Loucy (cell line): Measurements from ENCODE around the gene ARHGAP15.

Experiments
- EZH2phosphoT487 ChIP-seq: fragments of 200-600 bp; IDR thresholded peaks from 2 replicates; pipeline ENCODE4 v1.6.1; 2018; ENCODE audit warnings: antibody characterized with exemption, mild to moderate bottlenecking, moderate library complexity, borderline replicate concordance
- TF ChIP-seq, protein P1 (sequence below): fragments of 200-600 bp; sonication (generic); conservative IDR thresholded peaks from 2 replicates; pipeline ENCODE4 v1.5.1; 2014; ENCODE audit warnings: mild to moderate bottlenecking, antibody characterized with exemption, low read length

DNA sequence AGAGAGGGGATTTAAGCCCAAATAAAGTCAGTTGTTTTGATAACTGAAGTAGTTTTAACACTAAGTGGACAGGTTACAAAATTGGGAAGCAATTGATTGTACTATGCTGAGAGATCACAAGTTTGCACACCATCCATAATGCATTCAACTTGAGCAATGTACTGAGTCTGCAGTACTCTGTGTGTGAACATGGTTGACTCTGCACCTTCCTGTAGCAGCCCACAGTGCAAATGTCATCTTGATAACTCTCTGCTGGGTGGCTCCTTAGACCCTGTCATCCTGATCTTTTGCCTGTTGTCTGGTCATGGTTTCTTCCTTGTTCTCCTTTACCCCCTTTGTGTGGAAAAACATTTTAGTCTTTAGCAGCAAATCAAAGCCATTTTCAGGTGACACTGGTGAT, 168.0 kb downstream of the ARHGAP15 start:
- TF ChIP-seq, protein P1, sequence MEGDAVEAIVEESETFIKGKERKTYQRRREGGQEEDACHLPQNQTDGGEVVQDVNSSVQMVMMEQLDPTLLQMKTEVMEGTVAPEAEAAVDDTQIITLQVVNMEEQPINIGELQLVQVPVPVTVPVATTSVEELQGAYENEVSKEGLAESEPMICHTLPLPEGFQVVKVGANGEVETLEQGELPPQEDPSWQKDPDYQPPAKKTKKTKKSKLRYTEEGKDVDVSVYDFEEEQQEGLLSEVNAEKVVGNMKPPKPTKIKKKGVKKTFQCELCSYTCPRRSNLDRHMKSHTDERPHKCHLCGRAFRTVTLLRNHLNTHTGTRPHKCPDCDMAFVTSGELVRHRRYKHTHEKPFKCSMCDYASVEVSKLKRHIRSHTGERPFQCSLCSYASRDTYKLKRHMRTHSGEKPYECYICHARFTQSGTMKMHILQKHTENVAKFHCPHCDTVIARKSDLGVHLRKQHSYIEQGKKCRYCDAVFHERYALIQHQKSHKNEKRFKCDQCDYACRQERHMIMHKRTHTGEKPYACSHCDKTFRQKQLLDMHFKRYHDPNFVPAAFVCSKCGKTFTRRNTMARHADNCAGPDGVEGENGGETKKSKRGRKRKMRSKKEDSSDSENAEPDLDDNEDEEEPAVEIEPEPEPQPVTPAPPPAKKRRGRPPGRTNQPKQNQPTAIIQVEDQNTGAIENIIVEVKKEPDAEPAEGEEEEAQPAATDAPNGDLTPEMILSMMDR = no peak
- no peak for TF ChIP-seq EZH2phosphoT487
